HG02623 (cell line): ENCODE measurements around the gene SCML2.
"Not testable (repeated sequence)": the region's sequence is repeated elsewhere in the genome, so short reads cannot be mapped to it uniquely, and the experiment has no call there.

Source experiments
- ATAC-seq: cut with Tn5 transposase; IDR thresholded peaks from one replicate; pipeline ENCODE4 v1.9.1; 2021; ENCODE audit warnings: moderate library complexity; ENCODE audit not compliant: unreplicated experiment

Gene SCML2

DNA sequence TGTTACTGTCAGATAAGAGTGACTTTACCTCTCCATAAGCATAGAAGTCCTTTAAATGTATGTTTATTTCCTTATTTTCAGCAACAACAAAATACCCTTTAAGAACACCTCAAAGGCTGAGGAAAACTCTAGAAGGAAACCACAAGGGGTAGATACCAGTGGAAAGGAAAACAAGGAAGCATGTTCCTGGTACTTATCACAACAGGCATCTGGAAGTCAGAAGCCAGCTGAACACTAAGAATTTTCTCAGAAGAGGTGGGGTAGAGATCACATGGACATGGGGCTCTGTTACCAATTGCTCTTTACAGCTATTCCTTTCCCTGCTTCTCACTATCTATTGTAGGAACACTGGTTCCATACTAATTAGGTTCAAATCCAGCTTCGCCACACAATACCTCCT lies 82.3 kb downstream of the SCML2 start:
- no peak for ATAC-seq

DNA sequence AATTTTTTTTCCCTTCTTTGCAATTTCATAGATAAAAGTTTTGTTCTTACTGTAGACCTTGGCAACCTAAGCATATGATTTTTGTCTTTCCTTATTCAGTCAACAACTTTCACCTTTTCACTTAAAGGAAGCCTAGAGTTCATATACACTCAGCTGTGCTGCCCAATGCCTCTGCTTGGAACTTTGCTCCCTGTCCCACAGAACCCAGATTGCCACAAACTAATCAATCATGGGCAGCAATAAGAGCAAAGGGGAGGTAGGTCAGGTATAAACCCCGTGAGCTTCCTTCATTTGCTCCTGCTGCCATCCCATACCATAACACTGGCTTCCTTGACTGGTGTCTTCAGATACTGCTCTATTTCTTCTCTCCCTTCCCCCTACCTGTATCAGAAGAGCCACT lies 82.8 kb downstream of the SCML2 start:
- ATAC-seq = no peak

DNA sequence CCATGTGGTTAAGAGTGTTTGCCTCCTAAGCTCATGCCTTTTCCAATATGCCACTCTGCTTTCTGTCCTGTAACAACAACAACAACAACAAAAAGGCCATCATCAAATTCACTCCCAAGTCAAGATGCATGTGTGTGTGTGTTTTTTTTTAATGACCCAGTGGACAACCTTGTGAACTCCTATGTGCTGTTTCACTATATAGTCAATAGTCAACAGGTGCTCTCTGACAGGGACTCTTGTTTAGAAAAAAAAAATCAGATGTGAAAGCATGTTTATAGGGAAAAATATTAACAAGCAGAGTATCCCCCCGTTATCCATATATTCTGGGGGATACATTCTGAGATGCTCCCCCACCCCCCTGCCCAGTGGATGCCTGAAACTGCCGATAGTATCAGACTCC lies 83.2 kb downstream of the SCML2 start:
- ATAC-seq = no peak

DNA sequence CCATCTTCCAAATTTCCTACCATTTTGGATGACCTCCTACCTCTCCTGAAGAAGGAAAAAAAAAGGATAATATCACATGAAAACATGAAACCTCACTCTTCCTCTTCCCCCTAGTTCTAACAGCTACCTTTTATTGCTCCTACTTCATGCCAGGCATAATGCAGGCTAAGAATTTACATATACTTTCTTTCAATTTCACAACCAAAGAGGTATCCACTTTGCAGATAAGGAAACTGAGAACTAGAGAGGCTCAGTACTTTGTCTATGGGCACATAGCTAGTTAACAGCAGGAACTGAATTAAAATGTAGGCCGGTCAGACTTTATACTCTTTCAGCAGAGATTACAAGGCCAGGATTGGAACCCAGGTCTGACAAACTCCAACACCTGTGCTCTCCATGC lies 99.4 kb downstream of the SCML2 start:
- no peak for ATAC-seq

DNA sequence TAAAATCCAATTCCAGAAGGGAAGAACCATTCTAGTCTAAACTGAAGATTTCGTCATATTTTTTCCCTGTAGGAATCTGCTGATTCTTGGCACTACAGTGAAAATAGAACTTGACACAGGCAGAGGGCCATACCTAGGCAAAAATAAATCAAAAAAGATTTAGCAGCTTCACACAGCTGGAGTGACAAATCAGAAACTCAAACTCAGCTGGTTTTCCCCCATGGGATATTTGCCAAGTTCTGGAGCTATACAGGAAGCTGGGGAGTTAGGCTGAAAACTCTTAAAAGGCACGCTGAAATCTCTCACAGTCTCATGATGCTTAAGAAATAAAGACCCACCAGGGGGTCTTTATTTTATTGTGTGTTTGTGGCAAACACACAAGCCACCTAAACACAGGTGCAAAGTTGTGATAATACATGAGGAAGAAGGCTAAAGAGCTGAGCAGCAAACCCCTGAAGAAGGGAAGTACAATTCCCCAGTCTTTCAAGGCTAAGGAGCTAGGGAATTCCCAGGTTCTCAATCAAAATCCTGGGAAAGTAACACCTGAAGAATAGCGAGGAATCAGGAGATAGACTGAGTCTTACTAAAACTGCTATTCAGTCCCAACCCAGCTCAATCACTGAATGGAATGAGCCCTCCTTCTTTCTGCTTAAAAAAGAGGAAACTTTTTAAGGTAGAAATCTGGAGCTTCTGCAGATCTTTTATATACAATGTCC lies 101.7 kb downstream of the SCML2 start:
- ATAC-seq = no peak

DNA sequence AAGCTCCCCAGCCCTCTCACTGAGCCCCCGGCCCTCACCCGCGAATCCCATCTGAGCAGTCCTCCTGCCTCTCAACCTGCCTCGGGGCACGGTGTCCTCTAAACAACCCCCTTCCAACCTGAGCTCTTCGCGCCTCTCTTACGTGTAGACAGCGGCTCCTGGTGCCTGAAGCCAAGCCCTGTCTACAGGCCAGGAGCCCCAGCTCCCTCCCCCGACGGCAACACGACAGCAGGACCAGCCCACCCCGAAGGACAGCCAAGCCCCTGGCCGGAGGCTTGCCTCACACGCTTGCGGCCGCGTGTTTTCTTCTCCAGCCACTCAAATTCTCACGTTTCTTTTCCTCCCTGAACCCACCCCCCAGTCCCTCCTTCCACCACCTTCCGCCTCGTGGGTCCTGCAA lies 124.8 kb downstream of the SCML2 start:
- ATAC-seq = not testable (repeated sequence)

DNA sequence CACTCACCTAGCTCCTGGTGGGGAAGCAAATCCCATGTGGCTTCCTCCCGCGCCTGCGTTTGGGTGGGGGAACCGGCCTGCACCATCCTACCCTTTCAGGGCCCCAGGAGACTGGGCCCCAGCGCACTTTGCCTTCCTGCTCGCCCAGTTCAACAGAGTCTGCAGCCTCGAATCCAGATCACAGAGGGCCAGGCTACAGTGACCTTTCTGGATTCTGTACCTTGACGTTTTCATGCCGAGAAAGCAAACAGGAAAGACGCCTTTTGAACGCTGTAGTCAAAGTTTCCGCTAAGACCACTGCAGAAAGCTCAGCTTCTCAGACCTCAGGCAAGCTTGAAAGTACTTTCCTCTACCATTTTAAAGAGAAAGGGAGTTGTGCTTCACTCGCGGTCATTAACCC lies 126.4 kb downstream of the SCML2 start:
- no peak for ATAC-seq

DNA sequence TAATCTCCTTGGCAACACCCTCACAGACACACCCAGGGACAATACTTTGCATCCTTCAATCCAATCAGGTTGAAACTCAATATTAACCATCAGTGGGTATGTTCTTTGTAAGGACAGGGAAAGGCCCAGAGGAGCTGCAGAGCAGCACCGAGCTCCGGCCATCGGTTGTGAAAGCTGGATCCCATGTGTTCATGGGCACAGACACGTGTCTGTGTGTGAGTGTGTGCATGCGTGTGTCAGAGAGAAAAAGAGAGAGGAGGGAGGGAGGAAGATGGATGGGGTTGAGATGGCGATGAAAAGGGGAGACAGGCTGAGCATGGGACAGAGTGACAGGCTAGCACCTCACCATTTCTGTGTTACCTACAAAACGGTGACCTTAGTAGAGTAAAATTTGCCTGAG lies 127.0 kb downstream of the SCML2 start:
- no peak for ATAC-seq

DNA sequence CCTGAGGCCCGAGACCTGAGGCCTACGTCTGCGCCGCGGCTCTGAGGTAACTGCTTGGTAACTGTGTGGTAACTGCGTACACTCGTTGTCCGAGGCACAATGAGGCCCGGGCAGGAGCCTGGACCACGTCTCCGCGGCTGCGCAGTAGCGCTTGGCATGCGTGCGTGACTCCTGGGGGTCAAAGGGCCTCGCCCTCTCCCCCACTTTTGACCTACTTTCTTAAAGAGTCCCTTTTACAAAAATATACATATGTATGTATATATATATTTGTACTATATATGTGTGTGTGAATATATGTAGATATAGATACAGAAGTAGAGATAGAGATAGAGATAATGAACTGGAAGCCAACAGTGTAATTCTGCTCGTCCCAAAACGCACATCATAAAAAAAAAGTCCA lies 133.7 kb downstream of the SCML2 start, which contains the start of gene BEND2:
BEND2 (minus strand) TSS at position 101 of the 400 bp plus-strand sequence. CDS start 136 bp downstream, outside the sequence.
- ATAC-seq = no peak

DNA sequence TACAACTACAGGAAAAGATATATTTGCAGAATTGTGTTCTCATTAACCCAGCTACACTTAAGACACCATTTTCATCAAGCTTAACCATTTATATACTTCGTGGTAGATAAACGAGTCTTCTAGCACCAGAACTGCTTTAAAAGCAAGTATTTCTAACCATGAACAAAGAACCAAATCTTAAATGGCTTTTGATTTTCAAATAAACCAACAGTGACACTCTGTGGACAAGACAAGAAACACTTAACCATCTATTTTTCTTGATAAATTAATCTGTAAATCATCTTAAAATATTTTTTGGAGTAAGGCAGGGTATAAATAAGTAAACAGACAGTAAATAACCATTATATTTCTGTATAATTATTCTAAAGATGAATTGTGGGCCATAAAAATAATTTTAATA lies 144.0 kb downstream of the SCML2 start:
- ATAC-seq = no peak

DNA sequence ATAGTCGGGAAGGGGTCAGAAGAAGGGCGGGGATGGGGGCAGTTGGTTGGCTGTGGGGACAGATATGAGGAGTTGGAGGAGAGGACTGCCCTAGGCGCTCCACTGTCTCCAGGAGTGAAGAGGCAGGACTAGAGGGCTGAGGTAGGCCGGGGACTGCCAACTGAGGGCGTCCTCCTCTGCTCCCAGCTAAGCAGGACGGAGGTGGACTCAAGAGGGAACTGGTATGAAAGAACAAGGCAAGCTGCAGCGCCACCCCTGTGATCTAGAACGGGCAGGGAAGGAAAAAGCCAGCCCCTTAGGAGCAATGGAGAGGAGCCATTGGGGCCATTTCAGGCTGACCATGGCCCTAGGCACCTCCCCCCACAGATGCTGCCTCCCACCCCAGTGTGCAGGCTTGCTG lies 147.8 kb downstream of the SCML2 start:
- ATAC-seq = no peak

DNA sequence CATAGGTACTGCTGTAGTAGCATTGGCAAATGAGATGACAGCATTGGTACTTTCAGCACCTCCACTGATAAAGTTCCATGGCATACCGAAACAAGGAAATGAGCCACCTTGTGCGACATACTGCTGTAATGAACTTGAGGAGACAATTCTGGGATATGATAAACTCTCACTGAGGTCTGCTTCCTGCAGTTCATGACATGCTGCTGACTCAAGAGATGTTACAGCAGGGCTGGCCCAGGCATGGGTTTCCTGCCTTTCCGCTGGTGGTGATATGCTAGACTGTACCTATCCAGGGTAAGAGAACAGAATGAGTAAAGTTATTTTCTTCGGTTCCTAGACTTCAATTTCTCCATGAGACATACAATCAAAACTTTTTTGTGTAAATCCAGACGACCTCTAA lies 150.9 kb downstream of the SCML2 start:
- no peak for ATAC-seq

DNA sequence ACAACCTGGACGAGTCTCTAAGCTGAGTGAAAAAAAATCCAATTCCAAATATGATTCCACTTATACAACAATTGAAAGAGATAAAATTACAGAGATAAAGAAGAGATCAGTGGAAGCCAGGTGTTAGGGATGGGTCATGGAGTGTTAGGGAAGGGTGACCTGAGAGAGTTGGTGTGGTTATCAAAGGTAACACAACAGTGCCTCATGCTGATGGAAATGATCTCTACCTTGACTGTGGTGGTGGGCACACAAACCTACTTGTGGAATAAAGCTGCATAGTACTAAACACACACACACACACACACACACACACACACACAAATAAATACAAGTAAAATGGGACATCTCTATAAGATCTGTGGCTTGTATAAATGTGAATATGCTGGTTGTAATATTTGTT lies 159.8 kb downstream of the SCML2 start:
- ATAC-seq = no peak
